Smooth muscle cell of the coronary artery (primary cell): ENCODE data around the gene SCYGR4. TPM values are rescaled to one million over a fixed set of nuclear protein-coding genes. Genes with fewer than 3 reads are reported as not detected.

Source experiments
- total RNA-seq: library from RNA; depleted of rRNA; stranded (reverse); fragments of >200 nt; gene quantifications from 2 replicates; pipeline ENCODE4 v1.2.3, GENCODE V29; 2014; ENCODE audit warnings: low replicate concordance

Gene SCYGR4
- total RNA-seq: under 0.01 TPM in 1 of 2 replicates, not detected in the other

GRCh38 chr2:227617316-227618230, at the start of gene SCYGR4:
SCYGR4 (plus strand) TSS chr2:227617498; CDS start chr2:227617498, 0 bp downstream.

GRCh38 chr2:227598835-227599503, 18.3 kb upstream of the SCYGR4 start, which contains the start of gene SCYGR2:
SCYGR2 (plus strand) TSS chr2:227598893; CDS start chr2:227598893, 0 bp downstream.

GRCh38 chr2:227614740-227615139, 2.6 kb upstream of the SCYGR4 start, which contains the start of gene SCYGR3:
SCYGR3 (minus strand) TSS chr2:227614840; CDS start chr2:227614840, 0 bp downstream.

GRCh38 chr2:227666631-227667170, 49.4 kb downstream of the SCYGR4 start, which contains the start of gene SCYGR5:
SCYGR5 (plus strand) TSS chr2:227666804; CDS start chr2:227666804, 0 bp downstream.

Other genes starting within 250 kb of the SCYGR4 start
- gene TM4SF20, start 238.2 kb upstream of the SCYGR4 start, total RNA-seq: 0.23 TPM in 1 of 2 replicates, not detected in the other
- gene SCYGR1, start 229.5 kb upstream of the SCYGR4 start, total RNA-seq: not detected in 2 replicates
- gene AGFG1, start 145.3 kb upstream of the SCYGR4 start, total RNA-seq: 33.2 and 42.2 TPM in 2 replicates
- not detected in 2 replicates for gene SCYGR2, start 18.6 kb upstream of the SCYGR4 start, total RNA-seq
- gene SCYGR3, start 2.7 kb upstream of the SCYGR4 start, total RNA-seq: not detected in 2 replicates
- gene SCYGR5, start 49.3 kb downstream of the SCYGR4 start, total RNA-seq: not detected in 2 replicates
- gene SLC19A3, start 100.5 kb downstream of the SCYGR4 start, total RNA-seq: 0.23 and 2.1 TPM in 2 replicates
- gene SCYGR6, start 107.3 kb downstream of the SCYGR4 start, total RNA-seq: not detected in 2 replicates
- not detected in 2 replicates for gene SCYGR7, start 110.8 kb downstream of the SCYGR4 start, total RNA-seq
- not detected in 2 replicates for gene SCYGR8, start 128.4 kb downstream of the SCYGR4 start, total RNA-seq
- 0.30 TPM in 1 of 2 replicates, not detected in the other for gene CCL20, start 196.3 kb downstream of the SCYGR4 start, total RNA-seq